Posterior cingulate gyrus (tissue), 11 donors: ENCODE measurements around the gene TRIP13.
A peak's percentile ranks its signal among the peaks of the same experiment; 100 is the strongest.
"Not testable (repeated sequence)": the region's sequence is repeated elsewhere in the genome, so short reads cannot be mapped to it uniquely, and the experiment has no call there.

Experiments used
- DNase-seq, 10 donors: peaks; one replicate each; pipeline versions ENCODE4 v3.0.0 to v3.0.0-alpha.2; 2020 to 2021; ENCODE audit warnings: mixed read lengths in 3 of 10
- intact Hi-C: fragments of 100-400 bp; cut with DNase I; formaldehyde crosslinking; loops from one replicate; pipeline ENCODE4 v1.15.1; 2023

Gene TRIP13

DNA sequence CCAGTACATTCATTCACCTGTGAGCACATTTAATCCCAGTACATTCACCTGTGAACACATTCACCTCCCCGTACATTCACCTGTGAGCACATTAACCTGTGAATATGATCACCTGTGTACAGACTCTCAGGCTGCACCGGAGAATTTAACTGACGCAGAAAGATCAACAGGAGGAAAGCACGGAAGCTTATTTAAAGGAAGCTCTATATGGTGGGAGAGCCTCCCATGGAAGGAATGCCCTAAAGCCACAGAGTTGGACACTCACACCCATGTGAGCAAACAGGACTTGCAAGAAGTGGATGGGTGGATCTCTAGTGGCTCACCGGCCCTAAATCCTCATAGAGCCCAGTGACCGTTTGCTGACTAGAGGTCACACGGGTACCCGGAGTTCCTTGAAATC lies 38.2 kb downstream of the TRIP13 start:
- DNase-seq = no peak
- intact Hi-C loops = no loop called here

DNA sequence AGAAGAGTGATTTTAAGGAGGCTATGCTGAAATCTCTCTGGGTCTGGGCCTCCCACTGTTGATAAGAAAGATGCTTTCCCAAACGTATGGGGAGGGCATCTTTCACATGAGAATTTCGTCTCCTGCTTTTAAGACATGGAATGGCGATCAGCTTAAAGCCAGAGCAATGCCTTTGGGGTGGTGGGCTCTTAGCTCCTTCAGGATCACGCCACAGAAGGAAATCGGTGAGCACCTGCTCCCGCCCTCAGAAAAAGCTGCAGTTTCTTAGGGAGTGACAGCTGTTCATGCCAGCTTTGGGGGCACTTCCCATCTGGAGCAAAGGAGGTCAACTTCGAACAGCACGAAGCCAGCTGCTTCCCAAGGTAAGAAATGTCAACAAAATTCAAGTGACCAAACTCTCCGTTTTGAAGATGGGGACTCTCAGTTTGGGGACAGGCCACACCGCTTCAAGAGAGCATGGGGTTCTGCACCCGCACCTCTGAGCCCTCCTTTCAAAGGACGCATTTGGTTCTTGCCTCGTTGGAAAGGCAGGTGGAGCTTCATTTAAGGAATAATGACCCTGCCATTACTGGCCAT lies 39.0 kb downstream of the TRIP13 start:
- intact Hi-C loops = no loop called here
- no peak for DNase-seq

DNA sequence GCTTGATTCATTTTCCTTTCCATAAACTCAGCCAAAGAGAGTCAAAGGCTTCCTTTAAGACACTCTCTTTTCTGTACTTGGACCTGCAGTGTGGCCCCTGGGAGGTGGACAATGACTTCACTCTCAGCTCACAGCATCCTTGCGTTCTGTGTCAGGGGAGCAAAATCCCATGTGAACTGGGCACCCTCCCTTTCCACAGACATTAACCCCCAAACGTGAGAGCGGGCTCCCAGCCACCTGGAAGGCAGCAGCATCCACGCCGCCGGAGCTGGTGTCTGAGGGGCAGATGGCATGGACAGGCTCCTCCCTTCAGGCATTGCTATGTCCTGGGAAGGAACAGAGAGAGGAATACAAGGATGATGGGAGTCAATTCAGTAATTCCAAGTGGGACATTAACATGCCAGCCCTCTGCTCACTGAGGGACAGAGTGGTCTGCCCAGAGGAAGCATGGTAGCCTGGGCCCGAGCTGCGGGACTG lies 39.5 kb downstream of the TRIP13 start:
- DNase-seq = no peak
- intact Hi-C loops = no loop called here

DNA sequence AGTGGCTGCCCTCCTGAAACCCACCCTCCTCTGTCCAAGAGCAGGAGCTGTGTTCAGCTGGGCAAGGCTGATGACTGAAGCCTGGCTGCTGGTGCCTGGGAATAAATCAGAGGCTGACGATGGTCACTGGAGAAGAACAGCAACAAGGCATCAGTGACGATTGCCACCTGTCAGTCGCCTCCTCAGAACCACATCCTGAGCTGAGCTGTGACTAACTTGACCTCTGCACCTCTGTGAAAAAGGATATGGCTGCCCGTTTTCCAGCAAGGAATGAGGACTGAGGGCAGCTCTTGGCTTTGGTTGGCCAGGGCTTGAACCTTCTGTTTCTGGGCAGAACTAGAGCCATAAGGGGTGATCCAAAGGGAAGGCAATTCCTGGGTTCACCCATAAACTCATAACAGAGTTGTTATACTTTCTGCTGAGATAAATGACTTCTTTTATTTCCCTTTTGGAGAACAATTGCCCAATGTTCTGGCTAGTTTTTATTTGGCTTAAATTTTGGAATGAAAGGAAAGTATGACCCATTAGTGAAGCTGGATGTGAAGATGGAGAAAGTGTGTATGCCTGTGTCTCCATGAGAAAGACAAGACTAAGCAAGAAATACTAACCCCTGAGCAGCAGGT lies 40.1 kb downstream of the TRIP13 start:
- intact Hi-C loops = no loop called here
- DNase-seq = no peak

DNA sequence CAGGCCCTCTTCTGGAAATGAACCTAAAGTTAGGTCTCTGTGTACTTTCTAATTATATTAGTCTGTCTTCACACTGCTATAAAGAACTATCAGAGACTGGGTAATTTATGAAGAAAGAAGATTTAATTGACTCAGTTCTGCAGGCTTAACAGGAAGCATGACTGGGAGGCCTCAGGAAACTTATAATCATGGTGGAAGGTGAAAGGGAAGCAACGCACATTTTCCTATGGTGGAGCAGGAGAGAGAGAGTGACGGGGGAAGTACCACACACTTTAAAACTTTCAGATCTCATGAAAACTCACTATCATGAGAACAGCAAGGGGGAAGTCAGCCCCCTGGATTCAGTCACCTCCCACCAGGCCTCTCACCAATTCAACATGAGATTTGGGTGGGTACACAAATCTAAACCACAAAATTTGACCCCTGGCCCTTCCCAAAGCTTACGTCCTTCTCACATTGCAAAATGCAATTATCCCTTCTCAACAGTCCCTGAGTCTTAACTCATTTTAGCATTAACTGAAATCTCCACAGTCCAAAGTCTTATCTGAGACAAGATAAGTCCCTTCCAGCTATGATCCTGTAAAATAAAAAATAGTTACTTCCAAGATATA lies 40.7 kb downstream of the TRIP13 start:
- intact Hi-C loops = no loop called here

DNA sequence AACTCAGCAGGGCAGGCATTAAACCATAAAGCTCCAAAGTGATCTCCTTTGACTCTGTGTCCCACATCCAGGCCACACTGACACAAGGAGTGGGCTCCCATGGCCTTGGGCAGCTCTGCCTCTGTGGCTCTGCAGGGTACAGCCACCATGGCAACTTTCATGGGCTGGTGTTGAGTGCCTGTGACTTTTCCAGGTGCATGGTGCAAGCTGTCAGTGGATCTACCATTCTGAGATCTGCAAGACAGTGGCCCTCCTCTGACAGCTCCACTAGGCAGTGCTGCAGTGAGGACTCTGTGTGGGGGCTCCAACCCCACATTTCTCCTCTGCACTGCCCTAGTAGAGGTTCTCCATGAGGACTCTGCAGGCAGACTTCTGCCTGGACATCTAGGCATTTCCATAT lies 41.3 kb downstream of the TRIP13 start:
- DNase-seq, intact Hi-C loops: not testable (repeated sequence)

More for the DNA sequence above, 40.7 kb downstream of the TRIP13 start:
- DNase-seq = no peak

DNA sequence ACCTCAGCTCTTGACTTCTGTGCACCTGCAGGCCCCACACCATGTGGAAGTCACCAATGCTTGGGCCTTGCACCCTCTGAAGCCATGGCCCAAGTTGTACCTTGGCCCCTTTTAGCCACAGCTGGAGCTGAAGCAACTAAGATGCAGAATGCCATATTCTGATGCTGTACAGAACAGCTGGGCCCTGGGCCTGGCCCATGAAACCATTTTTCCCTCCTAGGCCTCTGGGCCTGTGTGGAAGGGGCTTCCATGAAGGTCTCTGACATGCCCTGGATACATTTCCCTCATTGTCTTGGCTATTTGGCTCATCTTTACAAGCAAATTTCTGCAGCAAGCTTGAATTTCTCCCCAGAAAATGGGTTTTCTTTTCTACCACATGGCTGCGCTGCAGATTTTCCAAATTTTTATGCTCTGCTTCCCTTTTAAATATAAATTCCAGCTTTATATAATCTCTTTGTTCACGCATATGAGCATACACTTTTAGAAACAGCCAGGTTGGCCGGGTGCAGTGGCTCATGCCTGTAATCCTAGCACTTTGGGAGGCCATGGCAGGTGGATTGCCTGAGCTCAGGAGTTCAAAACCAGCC lies 41.8 kb downstream of the TRIP13 start:
- intact Hi-C loops, DNase-seq: not testable (repeated sequence)

DNA sequence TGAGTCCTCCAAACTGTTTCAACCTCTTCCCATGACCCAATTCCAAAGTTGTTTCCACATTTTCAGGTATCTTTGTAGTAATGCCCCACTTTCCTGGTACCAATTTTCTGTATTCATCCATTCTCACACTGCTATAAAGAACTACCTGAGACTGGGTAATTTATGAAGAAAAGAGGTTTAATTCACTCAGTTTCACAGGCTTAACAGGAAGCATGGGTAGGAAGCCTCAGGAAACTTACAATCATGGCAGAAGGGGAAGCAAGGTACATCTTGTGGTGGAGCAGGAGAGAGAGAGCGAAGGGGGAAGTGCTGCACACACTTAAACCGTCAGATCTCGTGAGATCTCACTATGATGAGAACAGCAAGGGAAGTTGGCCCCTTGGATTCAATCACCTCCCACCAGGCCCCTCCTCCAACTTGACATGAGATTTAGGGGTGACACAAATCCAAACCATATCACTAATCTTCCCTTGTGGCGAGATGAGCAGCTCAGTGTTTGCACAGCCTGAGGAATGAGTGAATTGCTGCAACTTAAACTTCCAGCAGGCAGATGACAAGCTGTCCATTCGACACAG lies 42.9 kb downstream of the TRIP13 start:
- intact Hi-C loops = no loop called here
- DNase-seq = no peak

DNA sequence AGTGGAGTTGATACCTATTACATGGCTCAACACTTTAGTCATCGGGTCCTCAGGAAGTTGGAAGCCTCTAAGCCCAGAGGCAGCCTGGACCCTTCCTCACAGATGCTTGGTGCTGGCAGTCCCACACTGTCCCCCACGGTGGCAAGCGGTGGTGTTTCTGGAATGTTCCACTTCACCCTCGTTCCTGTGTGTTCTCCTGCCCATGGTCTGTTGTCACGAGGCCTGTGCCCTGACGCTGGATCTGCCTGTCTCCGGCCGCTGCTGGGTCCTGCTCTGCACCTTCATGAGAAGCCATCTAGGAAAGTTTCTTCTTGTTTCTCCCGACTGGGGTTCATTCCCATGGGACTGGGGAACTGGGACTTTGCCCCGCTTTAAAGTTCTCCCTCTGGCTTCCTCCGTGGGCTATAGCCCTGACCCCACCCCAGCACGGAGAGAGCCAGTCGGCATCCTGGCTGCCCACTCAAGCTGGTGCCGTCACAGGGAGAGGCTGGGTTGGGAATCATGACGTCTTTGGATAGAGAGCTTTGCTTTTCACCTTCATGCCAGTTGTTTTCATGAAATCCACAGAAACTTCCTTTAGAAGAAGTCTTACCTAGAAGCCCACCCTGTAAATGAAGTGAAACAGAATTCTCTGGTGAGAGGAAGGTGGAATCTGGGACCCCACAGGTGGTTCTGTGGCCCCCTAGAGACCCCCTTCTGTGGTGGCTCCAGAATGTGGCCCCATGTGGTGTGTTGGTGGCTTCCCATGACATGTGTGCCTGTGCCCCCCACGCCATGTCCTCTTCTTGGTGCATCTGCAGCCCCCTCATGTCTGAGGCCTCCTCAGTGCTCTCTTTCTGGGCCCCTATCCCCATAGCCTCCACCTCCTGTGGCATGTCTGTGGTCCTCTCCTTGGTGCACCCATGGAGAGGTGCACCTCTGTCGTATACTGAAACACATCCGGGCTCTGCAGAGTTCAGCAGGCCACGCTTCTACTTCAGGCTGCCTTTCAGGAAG lies 43.8 kb downstream of the TRIP13 start:
- intact Hi-C loops = no loop called here
- no peak for DNase-seq

DNA sequence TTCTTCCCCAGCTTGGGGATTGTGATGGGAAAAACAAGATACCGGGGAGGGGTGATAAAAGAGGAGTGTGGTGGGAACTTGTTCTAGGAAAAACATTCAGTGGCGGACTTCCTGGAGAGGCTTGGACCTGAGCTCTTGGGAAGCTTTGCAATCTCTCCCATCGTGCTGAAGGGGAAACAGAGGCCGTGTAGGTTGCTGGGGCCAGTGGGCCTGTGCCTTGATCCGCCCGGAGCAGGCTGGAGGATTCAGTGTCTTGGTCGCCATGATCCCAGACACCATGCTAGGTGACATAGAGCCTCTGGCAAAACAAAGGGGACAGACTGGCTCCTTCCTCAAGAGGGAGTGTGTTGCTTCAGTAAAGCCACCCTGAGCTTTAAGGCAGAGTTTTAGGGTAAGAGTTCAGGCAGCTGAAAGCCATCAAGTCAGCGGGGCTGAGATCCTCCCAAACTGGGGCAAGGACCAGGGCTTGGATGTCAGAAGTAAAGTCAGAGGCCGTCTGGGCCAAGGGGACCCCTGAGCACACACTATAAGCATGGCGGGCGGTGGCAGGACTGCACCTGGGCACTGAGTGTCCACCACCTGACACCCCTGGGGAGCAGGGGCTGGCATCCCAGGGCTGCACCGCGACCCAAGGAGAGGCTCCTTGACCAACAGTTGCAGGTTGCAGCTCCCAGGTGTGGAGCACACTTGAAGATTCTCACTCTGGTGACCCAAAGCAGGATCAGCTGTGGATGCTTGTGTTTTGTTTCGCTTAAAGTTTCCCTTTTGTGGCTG lies 44.7 kb downstream of the TRIP13 start:
- peak in 1 of 10 donors; percentile 79 for DNase-seq

DNA sequence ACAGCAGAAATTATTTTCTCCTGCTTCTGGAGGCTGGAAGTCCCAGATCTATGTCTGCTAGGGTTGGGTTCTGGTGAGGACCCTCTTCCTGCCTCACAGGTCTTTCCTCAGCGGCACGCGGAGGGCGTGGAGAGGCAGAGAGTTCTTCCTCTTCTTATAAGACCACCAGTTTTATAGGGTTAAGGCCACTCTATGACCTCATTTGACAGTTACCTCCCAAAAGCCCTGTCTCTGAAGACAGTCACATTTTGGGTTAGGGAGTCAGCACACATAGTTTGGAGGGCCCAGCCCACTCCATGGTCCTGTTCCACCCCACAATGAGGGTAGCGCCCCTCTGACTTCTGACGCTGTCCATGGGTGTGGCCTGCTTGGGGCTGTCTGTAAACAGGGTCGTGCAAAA lies 46.7 kb downstream of the TRIP13 start:
- intact Hi-C loops = no loop called here
- no peak for DNase-seq

More for the DNA sequence above, 44.7 kb downstream of the TRIP13 start:
- intact Hi-C loops = no loop called here

DNA sequence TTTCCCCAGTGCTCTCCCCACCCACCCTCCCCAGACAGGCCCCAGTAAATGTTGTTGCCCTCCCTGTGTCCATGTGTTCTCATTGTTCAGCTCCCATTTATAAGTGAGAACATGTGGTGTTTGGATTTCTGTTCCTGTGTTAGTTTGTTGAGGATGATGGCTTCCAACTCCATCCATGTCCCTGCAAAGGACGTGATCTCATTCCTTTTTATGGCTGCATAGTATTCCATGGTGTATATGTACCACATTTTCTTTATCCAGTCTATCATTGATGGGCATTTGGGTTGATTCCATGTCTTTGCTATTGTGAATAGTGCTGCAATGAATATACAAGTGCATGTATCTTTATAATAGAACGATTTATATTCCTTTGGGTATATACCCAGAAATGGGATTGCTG lies 48.1 kb downstream of the TRIP13 start:
- DNase-seq, intact Hi-C loops: not testable (repeated sequence)

DNA sequence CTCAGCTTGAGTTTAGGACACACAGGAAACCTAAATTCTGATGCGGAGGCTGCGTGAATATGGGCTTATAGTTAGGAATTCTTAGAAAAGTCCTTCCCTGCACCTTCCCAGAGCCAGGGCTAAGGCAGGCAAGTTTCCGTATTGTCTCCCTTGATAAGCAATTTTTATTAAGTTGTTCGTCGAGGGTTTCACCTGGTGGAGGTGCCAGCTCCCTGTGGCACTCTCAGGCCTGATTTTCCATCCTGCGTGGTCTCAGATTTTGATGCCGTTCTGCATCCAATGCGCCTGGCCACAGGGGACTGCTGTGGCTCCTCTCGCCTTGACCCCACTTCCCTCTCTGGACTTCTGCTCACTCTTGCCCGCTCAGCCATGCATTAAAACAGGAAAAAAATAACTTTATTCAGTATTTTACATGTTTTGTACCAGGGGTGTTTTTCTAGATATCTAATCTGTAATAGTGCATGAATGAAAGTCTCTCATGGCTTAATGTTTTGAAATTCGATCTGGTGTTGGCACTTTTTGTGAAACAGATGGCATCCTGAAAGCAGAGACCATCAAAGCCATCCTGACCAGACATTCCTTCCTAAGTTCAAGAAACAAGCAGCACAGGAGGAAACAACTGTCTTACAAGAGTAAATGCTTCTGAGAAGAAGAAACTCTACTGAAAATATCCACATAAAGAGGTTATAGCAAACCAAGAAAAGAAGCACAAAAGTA lies 50.7 kb downstream of the TRIP13 start:
- intact Hi-C loops = no loop called here
- DNase-seq = no peak

DNA sequence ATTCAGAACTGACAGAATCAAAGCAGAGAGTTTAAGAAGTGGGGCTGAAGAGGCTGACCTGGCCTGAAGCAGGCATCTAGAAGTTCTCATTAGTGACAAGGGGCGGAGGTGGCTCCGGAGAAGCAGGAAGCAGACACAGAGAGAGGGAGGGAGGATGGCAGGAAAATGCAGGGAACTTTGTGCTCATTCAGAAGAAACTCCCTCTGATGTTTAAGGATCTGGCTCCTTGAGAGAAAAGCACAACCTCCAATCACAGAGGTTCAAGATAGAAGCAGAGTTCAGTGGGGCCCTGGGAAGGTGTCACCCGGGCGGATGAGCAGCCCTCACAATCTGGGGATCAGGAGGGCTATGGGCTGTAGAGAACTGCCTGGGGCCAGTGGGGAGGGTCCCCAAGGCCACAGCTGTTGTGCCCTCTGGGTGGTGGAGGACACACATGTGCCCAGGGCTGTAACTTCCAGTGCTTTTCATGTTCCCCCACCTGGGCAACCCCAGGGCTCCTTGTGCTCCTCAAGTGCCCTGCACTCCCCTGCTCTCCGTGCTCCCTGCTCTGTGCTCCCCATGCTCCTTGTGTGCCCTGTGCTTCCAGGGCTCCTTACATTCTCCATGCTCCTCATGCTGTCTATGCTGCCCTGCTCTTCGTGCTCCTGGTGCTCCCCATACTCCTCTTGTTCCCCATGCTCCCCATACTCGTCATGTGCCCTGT lies 51.4 kb downstream of the TRIP13 start:
- DNase-seq = no peak

DNA sequence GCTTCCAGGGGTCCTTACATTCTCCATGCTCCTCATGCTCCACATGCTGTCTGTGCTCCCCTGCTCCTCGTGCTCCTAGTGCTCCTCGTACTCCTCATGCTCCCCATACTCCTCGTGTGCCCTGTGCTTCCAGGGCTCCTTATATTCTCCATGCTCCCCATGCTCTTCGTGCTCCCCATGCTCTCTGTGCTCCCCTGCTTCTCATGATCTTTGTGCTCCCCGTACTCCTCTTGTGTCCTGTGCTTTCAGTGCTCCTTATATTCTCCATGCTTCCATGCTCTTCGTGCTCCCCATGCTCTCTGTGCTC lies 51.9 kb downstream of the TRIP13 start:
- DNase-seq = no peak
- intact Hi-C loops = no loop called here

More for the DNA sequence above, 51.4 kb downstream of the TRIP13 start:
- intact Hi-C loops = no loop called here

DNA sequence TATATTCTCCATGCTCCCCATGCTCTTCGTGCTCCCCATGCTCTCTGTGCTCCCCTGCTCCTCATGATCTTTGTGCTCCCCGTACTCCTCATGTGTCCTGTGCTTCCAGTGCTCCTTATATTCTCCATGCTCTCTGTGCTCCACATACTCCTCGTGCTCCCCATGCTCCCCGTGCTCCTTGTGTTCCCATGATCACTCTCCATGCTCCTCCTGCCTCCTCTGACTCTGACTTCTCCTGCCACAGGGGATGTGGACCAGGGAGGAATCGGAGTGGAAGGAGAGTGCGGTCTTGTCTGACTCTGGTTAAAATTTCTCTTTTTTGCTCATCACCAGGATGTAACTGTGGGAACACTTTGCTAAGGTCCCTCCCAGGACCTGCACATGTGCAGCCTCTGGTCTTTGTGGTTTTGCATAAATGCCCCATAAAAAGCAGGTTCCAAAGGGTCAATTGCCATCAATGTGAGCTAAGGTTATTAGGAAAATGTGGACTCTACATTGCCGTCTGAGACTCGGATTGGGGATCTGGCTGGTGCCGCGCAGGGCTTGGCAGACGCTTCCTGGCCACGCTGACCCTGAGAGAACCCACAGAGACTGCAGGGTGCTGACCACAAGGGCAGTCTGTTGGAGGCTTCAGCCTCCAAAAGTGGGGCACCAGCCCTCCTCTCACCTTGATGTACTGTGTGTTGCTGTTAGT lies 52.5 kb downstream of the TRIP13 start:
- intact Hi-C loops = no loop called here
- DNase-seq = no peak

DNA sequence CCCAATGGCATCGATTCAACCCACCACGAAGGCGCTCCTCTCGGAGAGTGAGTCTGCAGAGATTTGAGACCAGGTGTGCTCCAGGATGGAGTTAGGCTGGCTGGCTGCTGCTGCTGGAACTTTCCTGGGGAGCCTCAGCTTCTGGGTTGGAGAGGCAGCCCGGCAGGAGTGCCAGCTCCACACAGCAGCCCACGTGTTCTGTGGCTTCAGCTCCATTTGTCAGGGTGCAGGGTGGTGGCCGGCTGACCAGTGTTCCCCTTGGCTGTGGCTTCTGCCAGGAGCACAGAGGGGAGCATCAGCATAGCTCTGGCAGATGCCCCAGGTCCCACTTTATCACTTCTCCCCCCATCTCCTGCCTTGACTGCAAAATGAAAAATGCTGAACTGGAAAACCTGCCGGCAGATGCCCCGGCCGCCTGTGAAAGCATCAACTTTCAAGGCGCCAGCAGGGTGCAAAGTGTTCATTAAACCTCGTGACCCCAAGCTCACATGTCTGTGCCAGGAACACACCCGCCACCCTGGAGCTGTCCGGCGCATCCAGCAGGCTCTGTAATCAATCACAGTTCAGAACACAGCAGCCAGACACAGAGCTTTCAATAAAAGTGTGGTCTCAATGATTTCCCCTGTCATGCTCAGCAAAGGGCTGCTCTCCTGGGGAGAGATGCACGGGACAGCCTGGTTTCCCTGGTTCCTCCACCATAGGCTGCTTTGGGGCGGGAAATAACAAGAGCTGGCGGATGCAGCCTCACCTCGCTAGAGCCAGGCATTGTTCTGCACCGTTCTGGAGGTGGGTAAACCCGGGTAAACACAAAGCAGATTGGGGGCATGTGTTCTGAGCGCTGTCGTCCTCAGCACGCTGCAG lies 53.2 kb downstream of the TRIP13 start:
- peak in 1 of 10 donors; percentile 85 for DNase-seq
- intact Hi-C loops = no loop called here
